ENCODE results near the gene SERPINI1. TPM values are rescaled to one million over a fixed set of nuclear protein-coding genes. Genes with fewer than 3 reads are reported as not detected.

SERPINI1 gene
- polyA plus RNA-seq, 3 donors: 0.12 to 1.6 (median 0.27) TPM

- WGBS (ENCODE audit: insufficient coverage): no CpG with 5 or more reads among the region's 2 CpGs
- Histone ChIP-seq H2AFZ (ENCODE audit: insufficient read depth, low read depth, low read length, poor library complexity, severe bottlenecking) (no peak overlapping the region), H3K36me3 (replicated peaks in 1 of 2; ENCODE audit: control insufficient read depth in 1 of 2, insufficient read depth in 2 of 2, low read length in 2 of 2) (no peaks in the 10 kb centered on the region), H3K9ac (ENCODE audit: insufficient read depth, low read length, poor library complexity, severe bottlenecking) (no peak overlapping the region), H3K4me2 (replicated peaks; ENCODE audit: extremely low read depth, low read length, poor library complexity, severe bottlenecking) (no peak overlapping the region), H3K4me1 (ENCODE audit: control insufficient read depth in 1 of 2, insufficient read depth in 2 of 2, low read length in 2 of 2) (peaks cover 16 to 22% of the 10 kb centered on the region in 2 donors), H3K27me3 (ENCODE audit: control insufficient read depth in 2 of 2, insufficient read depth in 2 of 2, low read length in 2 of 2) (no peaks in the 10 kb centered on the region), H4K20me1 (ENCODE audit: insufficient read depth, low read length) (peaks cover 5% of the 10 kb centered on the region), H3K27ac (ENCODE audit: low read depth in 1 of 2, low read length in 2 of 2) (no peak overlapping the region), H3K9me3 (replicated peaks in 1 of 2; ENCODE audit: control insufficient read depth in 1 of 2, insufficient read depth in 1 of 2, low read length in 2 of 2) (no peaks in the 10 kb centered on the region), H3K4me3 (replicated peaks in 1 of 3; ENCODE audit: low read depth in 2 of 3, low read length in 3 of 3) (no peak overlapping the region), H3K79me2 (ENCODE audit: insufficient read depth, low read length) (peaks cover 17% of the 10 kb centered on the region)
- H3K36me3 Mint-ChIP-seq: no peaks in the 10 kb centered on the region
- H3K27ac Mint-ChIP-seq: no peak overlapping the region
- intact Hi-C loops (cut with micrococcal nuclease): loop anchor here in 1 of 2 donors (10.0 kb wide), 1 partner anchor 127 kb away; no protein-coding TSS in a partner anchor
- H3K9me3 Mint-ChIP-seq: no peaks in the 10 kb centered on the region
- peaks cover 0 to 1% (median 1%) of the 10 kb centered on the region in 3 donors for H3K27me3 Mint-ChIP-seq (ENCODE audit: low read depth in 3 of 3)
- no peak for DNase-seq
- H3K4me3 Mint-ChIP-seq: no peak overlapping the region
- no peak for TF ChIP-seq CTCF (IDR thresholded peaks at IDR 0.05)
- H3K4me1 Mint-ChIP-seq: peaks cover 5% of the 10 kb centered on the region
These were observed 2.5 kb downstream of the SERPINI1 start for GRCh38 chr3:167738037-167738436.

- no peak for TF ChIP-seq CTCF (IDR thresholded peaks at IDR 0.05)
- peaks cover 8 to 10% of the 10 kb centered on the region in 2 donors for H3K4me1 ChIP-seq (ENCODE audit: control insufficient read depth in 1 of 2, insufficient read depth in 2 of 2, low read length in 2 of 2)
- no peaks in the 10 kb centered on the region for H3K9me3 ChIP-seq (replicated peaks in 1 of 2; ENCODE audit: control insufficient read depth in 1 of 2, insufficient read depth in 1 of 2, low read length in 2 of 2)
- H3K4me3 ChIP-seq (replicated peaks in 1 of 3; ENCODE audit: low read depth in 2 of 3, low read length in 3 of 3): no peak overlapping the region
- H3K27ac ChIP-seq (ENCODE audit: low read depth in 1 of 2, low read length in 2 of 2): no peak overlapping the region
- no peaks in the 10 kb centered on the region for H3K36me3 ChIP-seq (replicated peaks in 1 of 2; ENCODE audit: control insufficient read depth in 1 of 2, insufficient read depth in 2 of 2, low read length in 2 of 2)
- no peak for DNase-seq
- no peaks in the 10 kb centered on the region for H3K36me3 Mint-ChIP-seq
- intact Hi-C loops (cut with micrococcal nuclease): loop anchor here in 1 of 2 donors (10.0 kb wide), 1 partner anchor 126 kb away; no protein-coding TSS in a partner anchor
- H3K4me1 Mint-ChIP-seq: peaks cover 4% of the 10 kb centered on the region
- peaks cover 4% of the 10 kb centered on the region for H3K79me2 ChIP-seq (ENCODE audit: insufficient read depth, low read length)
- no peak overlapping the region for H3K4me3 Mint-ChIP-seq
- no peak overlapping the region for H3K27ac Mint-ChIP-seq
- WGBS (ENCODE audit: insufficient coverage): 100% methylated on average over 1 of the region's 4 CpGs
- no peaks in the 10 kb centered on the region for H4K20me1 ChIP-seq (ENCODE audit: insufficient read depth, low read length)
- no peak overlapping the region for H3K9ac ChIP-seq (ENCODE audit: insufficient read depth, low read length, poor library complexity, severe bottlenecking)
- H3K27me3 ChIP-seq (ENCODE audit: control insufficient read depth in 2 of 2, insufficient read depth in 2 of 2, low read length in 2 of 2): no peaks in the 10 kb centered on the region
- peaks cover 0 to 2% (median 0%) of the 10 kb centered on the region in 7 donors for H3K9me3 Mint-ChIP-seq
- no peak overlapping the region for H2AFZ ChIP-seq (ENCODE audit: insufficient read depth, low read depth, low read length, poor library complexity, severe bottlenecking)
- H3K27me3 Mint-ChIP-seq (ENCODE audit: low read depth in 3 of 3): peaks cover 0 to 1% (median 1%) of the 10 kb centered on the region in 3 donors
- no peak overlapping the region for H3K4me2 ChIP-seq (replicated peaks; ENCODE audit: extremely low read depth, low read length, poor library complexity, severe bottlenecking)
These were observed 3.8 kb downstream of the SERPINI1 start for GRCh38 chr3:167739190-167739810.

Data from CD14-positive monocyte (primary cell).